Naive thymus-derived CD4-positive, alpha-beta T cell (primary cell): ENCODE results near the gene JAM3. TPM values are rescaled to one million over a fixed set of nuclear protein-coding genes. Genes with fewer than 3 reads are reported as not detected.

Experiments
- ATAC-seq: fragments of 150-1000 bp; cut with Tn5 transposase; 2 replicates; pipeline ENCODE4 v1.10.0; 2021; ENCODE audit warnings: mild to moderate bottlenecking, moderate library complexity
- CTCF ChIA-PET: fragments of 350-600 bp; sonication (Branson Sonifier 250); formaldehyde crosslinking; loops from one replicate; lab custom pipeline; 2021; ENCODE audit warnings: antibody characterized with exemption; lab: Charles Lee
- POLR2A ChIA-PET: fragments of 350-600 bp; sonication (Branson Sonifier 250); formaldehyde crosslinking; loops from one replicate; lab custom pipeline; 2021; ENCODE audit warnings: antibody characterized with exemption, inconsistent platforms; lab: Charles Lee
- DNase-seq, 9 donors: peaks; one replicate each; pipeline versions ENCODE4 v3.0.0 to v3.0.0-alpha.2; 2020 to 2022; ENCODE audit warnings: mixed read lengths in 1 of 9
- H3K27ac ChIP-seq: one replicate; pipeline ENCODE4 v1.7.0; 2013; ENCODE audit warnings: mild to moderate bottlenecking, low read depth, low read length, moderate library complexity
- H3K27me3 ChIP-seq, 2 donors: one replicate each; pipeline ENCODE4 v1.7.0; 2013; ENCODE audit warnings: low read length in 2 of 2, mild to moderate bottlenecking in 2 of 2, moderate library complexity in 2 of 2; ENCODE audit not compliant: control insufficient read depth in 2 of 2, insufficient read depth in 2 of 2
- H3K36me3 ChIP-seq, 3 experiments: 1 replicate in 2 of 3; 2 replicates in 1 of 3; pipeline ENCODE4 v1.7.0; 2013; ENCODE audit warnings: low read length in 3 of 3, mild to moderate bottlenecking in 3 of 3, moderate library complexity in 1 of 3; ENCODE audit not compliant: insufficient read depth in 3 of 3, control insufficient read depth in 2 of 3
- H3K4me1 ChIP-seq, 2 donors: one replicate each; pipeline ENCODE4 v1.7.0; 2013; ENCODE audit warnings: low read length in 2 of 2, mild to moderate bottlenecking in 2 of 2, moderate library complexity in 1 of 2; ENCODE audit not compliant: control insufficient read depth in 2 of 2, insufficient read depth in 2 of 2
- H3K4me3 ChIP-seq: 2 replicates; pipeline ENCODE4 v1.7.0; 2013; ENCODE audit warnings: mild to moderate bottlenecking, low read length
- H3K9me3 ChIP-seq, 3 experiments: 1 replicate in 2 of 3; 2 replicates in 1 of 3; pipeline ENCODE4 v1.7.0; 2013; ENCODE audit warnings: low read length in 3 of 3; ENCODE audit not compliant: control insufficient read depth in 2 of 3
- H3K27ac Mint-ChIP-seq, 9 donors: one replicate each; pipeline ENCODE4 v1.8.0; 2020 to 2022; ENCODE audit warnings: mixed read lengths in 9 of 9, mild to moderate bottlenecking in 8 of 9, moderate library complexity in 5 of 9, inconsistent platforms in 2 of 9
- H3K27me3 Mint-ChIP-seq, 5 donors: one replicate each; pipeline ENCODE4 v1.8.0; 2021 to 2022; ENCODE audit warnings: mixed read lengths in 5 of 5, mild to moderate bottlenecking in 1 of 5
- H3K36me3 Mint-ChIP-seq, 5 donors: one replicate each; pipeline ENCODE4 v1.8.0; 2020 to 2022; ENCODE audit warnings: mixed read lengths in 5 of 5, mild to moderate bottlenecking in 3 of 5, inconsistent platforms in 1 of 5
- H3K4me1 Mint-ChIP-seq, 7 donors: one replicate each; pipeline ENCODE4 v1.8.0; 2020 to 2022; ENCODE audit warnings: mixed read lengths in 7 of 7, mild to moderate bottlenecking in 3 of 7, inconsistent platforms in 1 of 7
- H3K4me3 Mint-ChIP-seq, 10 donors: one replicate each; pipeline ENCODE4 v1.8.0; 2020 to 2022; ENCODE audit warnings: mild to moderate bottlenecking in 10 of 10, mixed read lengths in 10 of 10, moderate library complexity in 6 of 10, inconsistent platforms in 2 of 10
- H3K9me3 Mint-ChIP-seq, 11 donors: one replicate each; pipeline ENCODE4 v1.8.0; 2020 to 2022; ENCODE audit warnings: mixed read lengths in 11 of 11, mild to moderate bottlenecking in 4 of 11, inconsistent platforms in 1 of 11, moderate library complexity in 1 of 11
- intact Hi-C, 2 donors: fragments of 100-400 bp; cut with micrococcal nuclease; formaldehyde crosslinking; loops; one replicate each; pipeline ENCODE4 v1.15.1; 2023
- polyA plus RNA-seq, 2 donors: library from polyadenylated mRNA; unstranded; fragments of 300-500 nt; fragmentation: Illumina TruSeq; gene quantifications; one replicate each; pipeline ENCODE4 v1.2.3, GENCODE V29; 2021
- total RNA-seq, 6 experiments: library from RNA in 5 of 6; stranded (reverse) in 5 of 6; gene quantifications; 1 replicate in 5 of 6; 2 replicates in 1 of 6; pipeline ENCODE4 v1.2.3 and lab custom pipeline; 2021 to 2026

Gene JAM3
- total and polyA plus RNA-seq, 7 experiments from 2014 or later: 4.8 to 8.2 (median 6.0) TPM

- no peaks in the 10 kb centered on the region for H3K9me3 ChIP-seq
- CTCF ChIA-PET: interaction anchor here (0.5 to 1.0 kb wide), 2 partner anchors 82 to 120 kb away, joined by 3 to 4 read pairs; no protein-coding TSS in a partner anchor
- intact Hi-C loops: no loop called here
- no peaks in the 10 kb centered on the region for H3K36me3 ChIP-seq
- Mint-ChIP-seq H3K36me3 (no peaks in the 10 kb centered on the region), H3K9me3 (no peaks in the 10 kb centered on the region), H3K27me3 (peaks cover 8 to 26% (median 21%) of the 10 kb centered on the region in 5 donors), H3K27ac (no peak overlapping the region), H3K4me3 (no peak overlapping the region), H3K4me1 (peaks cover 0 to 14% (median 9%) of the 10 kb centered on the region in 7 donors)
- H3K4me1 ChIP-seq: peaks cover 4% of the 10 kb centered on the region in 2 donors
- POLR2A ChIA-PET: interaction anchor here (0.6 kb wide), 1 partner anchor 9 kb away, joined by 3 read pairs; no protein-coding TSS in a partner anchor
- H3K4me3 ChIP-seq: no peak overlapping the region
- DNase-seq (no peak), ATAC-seq (no peak)
- H3K27me3 ChIP-seq: peaks cover 0 to 3% of the 10 kb centered on the region in 2 donors
- H3K27ac ChIP-seq: no peak overlapping the region
Observed at GRCh38 chr11:134047586-134047999, 21.3 kb upstream of the JAM3 start.

DNA sequence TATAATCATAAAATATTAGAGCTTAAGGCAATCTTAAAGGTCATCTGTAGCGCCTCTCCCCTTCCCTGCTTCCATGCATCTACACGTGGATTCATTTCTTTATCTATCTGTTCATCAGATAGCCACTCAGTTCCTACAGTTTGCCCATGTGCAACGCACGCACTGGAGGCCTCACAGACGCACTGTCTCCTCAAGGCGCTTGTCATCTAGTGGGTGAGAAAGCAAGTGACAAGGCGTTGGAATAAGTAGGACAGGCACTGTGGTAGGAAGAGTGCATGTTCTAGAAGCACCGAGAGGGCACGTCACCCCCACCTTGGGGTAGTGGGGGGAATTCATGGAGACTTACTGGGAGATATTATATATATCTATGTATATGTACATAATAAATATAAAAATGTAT, 20.8 kb upstream of the JAM3 start:
- intact Hi-C loops: no loop called here
- POLR2A ChIA-PET: interaction anchor here (1.6 kb wide), 1 partner anchor 10 kb away, joined by 5 read pairs; no protein-coding TSS in a partner anchor
- CTCF ChIA-PET: interaction anchor here (0.5 to 1.0 kb wide), 3 partner anchors 83 to 123 kb away, joined by 3 to 4 read pairs (median 3); no protein-coding TSS in a partner anchor

GRCh38 chr11:134049303-134049702, 19.6 kb upstream of the JAM3 start:
- CTCF ChIA-PET: no interaction called here
- no peak overlapping the region for H3K27ac ChIP-seq
- peaks cover 4% of the 10 kb centered on the region in 2 donors for H3K4me1 ChIP-seq
- Mint-ChIP-seq H3K9me3 (no peaks in the 10 kb centered on the region), H3K4me3 (peak overlapping the region in 1 of 10 donors; percentile 38), H3K36me3 (no peaks in the 10 kb centered on the region), H3K27me3 (peaks cover 12 to 26% (median 21%) of the 10 kb centered on the region in 5 donors), H3K4me1 (peaks cover 0 to 14% (median 9%) of the 10 kb centered on the region in 7 donors), H3K27ac (no peak overlapping the region)
- no peak for ATAC-seq
- no peaks in the 10 kb centered on the region for H3K36me3 ChIP-seq
- peaks cover 0 to 3% of the 10 kb centered on the region in 2 donors for H3K27me3 ChIP-seq
- H3K9me3 ChIP-seq: no peaks in the 10 kb centered on the region
- DNase-seq: no peak
- H3K4me3 ChIP-seq: no peak overlapping the region
- POLR2A ChIA-PET: interaction anchor here (1.6 kb wide), 1 partner anchor 12 kb away, joined by 5 read pairs; no protein-coding TSS in a partner anchor
- intact Hi-C loops: no loop called here

More for the DNA sequence above, 20.8 kb upstream of the JAM3 start:
- DNase-seq: no peak
- H3K4me1 Mint-ChIP-seq: peaks cover 0 to 14% (median 9%) of the 10 kb centered on the region in 7 donors
- no peak for ATAC-seq
- no peak overlapping the region for H3K4me3 ChIP-seq
- H3K36me3 Mint-ChIP-seq: no peaks in the 10 kb centered on the region
- peaks cover 9 to 26% (median 21%) of the 10 kb centered on the region in 5 donors for H3K27me3 Mint-ChIP-seq
- no peak overlapping the region for H3K27ac ChIP-seq
- H3K27ac Mint-ChIP-seq: peak overlapping the region in 1 of 9 donors; percentile 23
- H3K27me3 ChIP-seq: peaks cover 0 to 3% of the 10 kb centered on the region in 2 donors
- H3K36me3 ChIP-seq: no peaks in the 10 kb centered on the region
- H3K4me3 Mint-ChIP-seq: no peak overlapping the region
- no peaks in the 10 kb centered on the region for H3K9me3 Mint-ChIP-seq
- H3K9me3 ChIP-seq: no peaks in the 10 kb centered on the region
- H3K4me1 ChIP-seq: peaks cover 4% of the 10 kb centered on the region in 2 donors

GRCh38 chr11:134050541-134051383, 18.1 kb upstream of the JAM3 start:
- Histone ChIP-seq H3K9me3 (no peaks in the 10 kb centered on the region), H3K36me3 (no peaks in the 10 kb centered on the region), H3K27me3 (peaks cover 0 to 3% of the 10 kb centered on the region in 2 donors), H3K27ac (no peak overlapping the region), H3K4me3 (no peak overlapping the region), H3K4me1 (peaks cover 4% of the 10 kb centered on the region in 2 donors)
- ChIA-PET POLR2A (interaction anchor here (0.7 to 0.9 kb wide), 2 partner anchors 11 to 16 kb away, joined by 4 read pairs; no protein-coding TSS in a partner anchor), CTCF (interaction anchor here (0.5 to 2.4 kb wide), 23 partner anchors 10 to 161 kb away, joined by 3 to 26 read pairs (median 5); partner anchors contain the start of gene JAM3)
- ATAC-seq (peak; percentile 96), DNase-seq (peak; percentile 60 to 82 (median 71))
- peaks cover 14 to 26% (median 21%) of the 10 kb centered on the region in 5 donors for H3K27me3 Mint-ChIP-seq
- H3K27ac Mint-ChIP-seq: peak overlapping the region in 3 of 9 donors; percentile 44 to 86 (median 70)
- intact Hi-C loops: loop anchor here (1.0 to 2.0 kb wide), 9 partner anchors 13 to 123 kb away; partner anchors contain the start of gene JAM3 (in 1 of the 2)
- no peaks in the 10 kb centered on the region for H3K36me3 Mint-ChIP-seq
- H3K4me3 Mint-ChIP-seq: peak overlapping the region in 5 of 10 donors; percentile 13 to 51 (median 48)
- H3K9me3 Mint-ChIP-seq: no peaks in the 10 kb centered on the region
- H3K4me1 Mint-ChIP-seq: peaks cover 0 to 14% (median 5%) of the 10 kb centered on the region in 7 donors

DNA sequence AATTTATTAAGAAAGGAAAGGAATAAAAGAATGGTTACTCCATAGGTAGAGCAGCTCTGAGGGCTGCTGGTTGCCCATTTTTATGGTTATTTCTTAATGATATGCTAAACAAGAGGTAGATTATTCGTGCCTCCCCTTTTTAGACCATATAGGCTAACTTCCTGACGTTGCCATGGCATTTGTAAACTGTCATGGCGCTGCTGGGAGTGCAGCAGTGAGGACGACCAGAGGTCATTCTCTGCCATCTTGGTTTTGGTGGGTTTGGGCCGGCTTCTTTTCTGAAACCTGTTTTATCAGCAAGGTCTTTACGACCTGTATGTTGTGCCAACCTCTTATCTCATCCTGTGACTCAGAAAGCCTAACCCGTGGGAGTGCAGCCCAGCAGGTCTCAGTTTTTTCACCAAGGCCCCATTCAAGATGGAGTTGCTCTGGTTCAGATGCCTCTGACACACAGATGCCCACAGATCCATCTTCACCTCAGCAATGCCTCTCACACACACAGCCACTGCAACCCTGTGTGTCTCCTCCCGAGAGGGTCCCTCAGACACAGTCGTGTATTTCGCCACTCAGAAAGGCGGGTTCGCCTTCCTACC, 16.4 kb upstream of the JAM3 start:
- Histone ChIP-seq H3K27ac (no peak overlapping the region), H3K4me3 (no peak overlapping the region), H3K27me3 (peaks cover 0 to 3% of the 10 kb centered on the region in 2 donors), H3K4me1 (peaks cover 4% of the 10 kb centered on the region in 2 donors), H3K9me3 (no peaks in the 10 kb centered on the region), H3K36me3 (no peaks in the 10 kb centered on the region)
- Mint-ChIP-seq H3K27me3 (peaks cover 12 to 26% (median 16%) of the 10 kb centered on the region in 5 donors), H3K36me3 (no peaks in the 10 kb centered on the region), H3K4me3 (no peak overlapping the region), H3K9me3 (peaks cover 0 to 1% (median 0%) of the 10 kb centered on the region in 11 donors), H3K4me1 (peaks cover 0 to 20% (median 2%) of the 10 kb centered on the region in 7 donors), H3K27ac (no peak overlapping the region)
- DNase-seq (no peak), ATAC-seq (no peak)
- intact Hi-C loops: no loop called here
- POLR2A ChIA-PET: no interaction called here
- CTCF ChIA-PET: interaction anchor here (0.7 kb wide), 1 partner anchor 322 kb away, joined by 3 read pairs; no protein-coding TSS in a partner anchor
